Stimulated activated CD4-positive, alpha-beta T cell treated with anti-CD3 and anti-CD28 coated beads, Interleukin-2, amount 100 ng/mL, for 24 hours (primary cell): ENCODE measurements around the gene NPL.

ENCODE experiments used
- DNase-seq, 2 donors: peaks; one replicate each; pipeline ENCODE4 v3.0.0-alpha.2; 2020

Gene NPL

DNA sequence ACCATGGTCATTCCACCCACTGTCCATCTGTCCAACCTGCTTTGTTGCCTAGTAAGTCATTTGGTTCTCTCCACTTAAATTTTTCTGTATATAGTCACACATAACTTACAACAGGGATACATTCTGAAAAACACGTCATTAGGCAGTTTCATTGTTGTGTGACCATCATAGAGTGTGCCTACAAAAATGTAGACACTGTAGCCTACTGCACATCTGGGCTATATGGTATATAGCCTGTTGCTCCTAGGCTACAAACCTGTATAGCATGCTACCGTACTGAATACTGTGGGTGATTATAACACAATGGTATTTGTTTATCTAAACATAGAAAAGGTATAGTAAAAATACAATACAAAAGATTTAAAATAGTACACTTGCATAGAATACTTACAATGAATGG is 10.0 kb upstream of the NPL start:
- no peak for DNase-seq

DNA sequence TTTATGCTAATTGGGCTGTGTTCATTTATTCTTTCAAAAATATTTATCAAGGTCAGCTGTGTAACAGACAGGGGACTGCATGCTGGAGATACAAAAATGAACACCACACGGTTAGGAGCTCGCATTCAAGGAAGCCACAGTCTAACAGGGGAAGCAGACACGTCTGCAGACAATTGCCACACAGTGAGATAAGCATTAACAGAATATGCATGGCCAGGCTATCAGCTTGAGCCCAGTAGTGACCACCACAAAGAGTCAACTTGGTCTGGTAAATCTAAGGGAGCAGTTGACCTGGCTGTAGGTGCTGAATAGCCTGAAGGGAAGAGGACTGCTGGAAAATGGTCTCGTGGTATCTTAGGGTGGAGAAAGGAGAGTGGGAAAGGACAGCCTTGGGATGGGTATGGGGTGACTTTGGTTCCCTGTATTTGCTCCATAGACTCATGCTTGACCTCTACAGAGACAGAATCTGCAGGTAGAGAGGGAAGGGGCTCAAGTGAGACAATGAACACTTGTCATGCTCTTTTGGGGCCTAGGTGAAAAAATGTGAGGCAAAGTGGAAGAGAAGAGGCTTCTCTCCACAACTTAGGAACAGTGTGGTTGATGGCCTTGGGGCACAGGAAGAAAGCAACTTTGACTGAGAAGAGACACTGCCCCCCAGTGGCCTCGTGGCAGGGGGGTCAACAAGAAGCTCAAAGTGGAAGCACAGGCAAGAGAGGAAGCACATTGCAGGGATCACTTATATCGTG is 7.6 kb upstream of the NPL start:
- peak; percentile 77 to 80 for DNase-seq

DNA sequence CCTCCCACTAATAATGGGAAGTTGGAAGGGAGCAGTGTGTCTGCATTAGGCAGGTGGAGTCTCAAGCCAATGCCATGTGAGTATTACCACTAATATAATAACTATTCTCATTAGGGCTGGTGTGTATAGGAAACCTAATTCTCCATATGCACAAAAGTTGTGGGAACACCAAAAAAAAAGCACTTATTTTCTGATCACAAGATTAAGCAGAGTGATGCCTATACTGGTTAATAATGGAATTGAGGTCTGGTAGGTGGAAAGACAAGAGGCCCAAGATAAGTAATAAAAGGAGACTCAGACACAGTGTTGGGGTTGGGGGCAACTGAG is 7.0 kb upstream of the NPL start:
- DNase-seq = no peak

DNA sequence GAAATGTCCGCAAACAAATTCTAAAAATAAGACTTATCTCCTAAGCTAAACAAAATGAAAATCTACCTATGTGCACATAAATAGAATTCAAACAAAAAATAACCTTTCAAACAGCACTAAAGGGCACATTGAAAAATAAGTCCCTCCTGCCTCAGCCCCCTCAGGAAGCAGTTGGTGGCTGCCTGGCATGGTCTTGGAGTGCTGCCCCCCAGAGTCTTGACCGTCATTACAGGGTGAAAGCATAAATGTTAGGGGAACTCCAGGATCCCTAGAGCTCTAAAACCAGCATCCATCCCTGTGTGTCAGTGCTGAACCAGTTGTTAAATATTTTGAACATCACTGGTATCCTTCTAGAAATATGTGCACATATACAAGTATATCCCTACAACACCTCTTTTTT is 6.5 kb upstream of the NPL start:
- DNase-seq = no peak

DNA sequence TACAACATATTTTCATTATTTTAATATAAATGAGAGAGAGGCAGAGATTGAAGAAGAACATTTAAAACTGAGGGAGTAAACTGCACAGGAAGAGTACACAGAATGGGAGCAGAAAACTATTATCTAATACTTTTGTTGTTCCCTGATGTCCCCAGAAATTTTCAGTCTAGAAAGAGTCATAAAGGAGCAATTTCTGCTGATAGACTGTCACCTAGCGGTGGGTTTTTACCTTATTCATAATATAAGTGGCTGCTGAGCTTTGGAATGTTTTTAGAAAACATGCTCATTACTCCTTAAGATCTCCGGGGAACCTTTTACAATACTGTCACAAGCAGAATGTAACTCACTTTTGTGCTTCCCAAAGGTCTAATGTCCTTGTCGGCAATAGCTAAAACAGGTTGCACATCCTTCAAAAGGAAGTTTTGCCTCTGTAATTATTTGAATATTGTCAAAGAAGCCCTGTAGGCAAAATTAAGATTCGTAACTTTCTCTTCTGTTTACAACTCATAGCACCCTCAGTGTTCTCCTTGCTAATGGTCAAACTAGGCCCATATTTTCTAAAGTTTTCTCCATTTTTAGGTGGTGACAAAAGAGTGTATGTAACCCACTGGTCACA is 4.9 kb upstream of the NPL start:
- no peak for DNase-seq

DNA sequence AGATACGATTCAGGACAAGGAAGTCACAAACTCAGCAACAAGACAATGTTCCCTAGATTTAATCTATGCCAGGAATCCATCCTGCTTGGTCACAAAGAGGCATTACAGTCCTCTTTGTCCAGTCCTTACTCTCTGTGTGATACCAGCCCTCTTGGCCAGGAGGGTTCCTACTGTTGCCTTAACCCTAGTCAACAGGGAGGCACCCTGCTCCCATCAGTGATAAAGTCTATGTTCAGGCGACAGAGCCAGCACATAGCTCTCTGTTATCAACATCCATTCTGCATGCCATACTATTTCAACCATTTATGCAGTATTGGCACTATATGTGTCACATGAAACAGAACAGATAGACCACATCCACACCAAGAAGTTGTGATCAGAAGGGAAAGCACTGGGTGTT is 4.4 kb upstream of the NPL start:
- DNase-seq = no peak

DNA sequence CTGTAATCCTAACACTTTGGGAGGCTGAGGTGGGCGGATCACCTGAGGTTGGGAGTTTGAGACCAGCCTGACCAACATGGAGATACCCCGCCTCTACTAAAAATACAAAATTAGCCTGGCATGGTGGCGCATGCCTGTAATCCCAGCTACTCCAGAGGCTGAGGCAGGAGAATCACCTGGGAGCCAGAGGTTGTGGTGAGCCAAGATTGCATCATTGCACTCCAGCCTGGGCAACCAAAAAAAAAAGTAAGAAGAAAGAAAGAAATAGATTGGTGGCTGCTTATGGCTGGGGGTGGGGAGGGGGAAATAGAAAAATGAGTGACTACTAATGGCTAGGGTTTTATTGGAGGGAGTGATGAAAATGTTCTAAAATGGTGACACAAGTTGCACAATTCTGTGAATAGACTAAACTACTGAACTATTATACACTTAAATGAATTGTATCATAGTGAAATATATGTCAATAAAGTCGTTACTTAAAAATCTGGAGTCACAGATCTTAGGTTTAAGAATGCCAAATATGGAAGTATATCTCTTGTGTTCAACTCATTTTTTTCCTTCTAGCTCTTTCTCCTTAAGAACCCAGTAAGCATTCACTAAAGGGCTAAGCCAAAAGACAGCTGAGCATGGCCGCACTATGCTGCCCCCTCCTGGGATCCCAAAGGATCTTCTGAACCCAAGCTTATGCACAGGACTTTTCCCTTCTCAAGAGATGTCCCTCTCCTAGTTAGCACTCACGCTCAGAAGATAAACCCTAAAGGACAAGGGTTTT is 3.2 kb upstream of the NPL start:
- peak; percentile 44 to 55 for DNase-seq

DNA sequence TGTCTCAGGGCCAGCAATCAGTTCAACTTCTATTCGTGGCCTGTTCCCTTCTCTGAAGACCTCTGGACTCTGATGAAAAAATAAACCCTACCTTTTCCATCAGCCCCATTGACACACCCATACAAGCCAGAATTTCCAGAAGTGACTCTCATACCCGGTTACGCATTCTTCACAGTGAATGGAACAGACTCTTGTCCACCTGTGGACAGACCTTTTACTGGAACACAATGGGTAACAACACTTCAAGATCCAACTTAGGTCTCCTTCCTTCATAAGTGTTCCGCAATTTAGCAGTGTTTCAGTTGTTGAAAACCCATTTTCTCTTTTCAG is 2.6 kb upstream of the NPL start:
- no peak for DNase-seq

DNA sequence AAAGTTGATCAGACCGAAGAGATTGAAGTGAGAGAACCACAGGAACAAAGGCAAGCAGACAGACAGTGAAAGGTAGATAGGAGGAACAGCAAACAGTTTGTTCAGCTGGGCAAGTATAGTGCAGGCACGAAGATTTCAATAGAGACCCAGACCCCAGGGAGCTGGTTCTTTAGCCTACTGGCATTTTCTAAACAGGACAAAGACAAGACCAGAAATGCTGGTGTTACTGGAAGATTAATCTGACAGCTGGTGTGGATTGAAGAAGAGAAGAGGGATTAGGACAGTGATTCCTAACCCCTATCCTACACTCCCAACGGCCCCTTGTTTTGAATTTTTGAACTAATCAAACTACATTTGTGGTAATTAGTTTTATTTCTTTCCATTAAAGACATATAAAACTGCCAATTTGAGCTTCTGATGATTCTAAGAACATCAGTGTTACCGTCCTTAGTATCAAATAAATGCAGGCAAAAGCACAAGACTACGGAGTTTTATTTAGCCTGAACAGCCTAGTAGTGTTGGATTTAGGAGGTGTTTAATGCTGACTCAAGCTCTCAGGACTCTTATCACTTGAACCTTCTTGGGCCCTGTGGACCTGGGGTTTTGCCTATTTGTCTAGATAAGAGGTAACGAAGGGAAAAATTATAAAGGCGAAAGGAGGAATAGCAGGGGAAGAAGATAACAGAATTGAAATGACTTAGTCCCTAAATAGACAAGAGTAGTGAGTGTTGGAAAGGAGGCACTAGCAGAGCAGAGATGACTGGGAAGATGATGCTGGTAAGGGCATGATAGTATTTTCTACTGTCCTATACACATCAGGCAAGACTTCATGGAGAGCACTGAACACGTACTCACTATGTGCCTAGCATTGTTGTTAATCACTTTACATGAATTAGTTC is 2.0 kb downstream of the NPL start:
- no peak for DNase-seq

DNA sequence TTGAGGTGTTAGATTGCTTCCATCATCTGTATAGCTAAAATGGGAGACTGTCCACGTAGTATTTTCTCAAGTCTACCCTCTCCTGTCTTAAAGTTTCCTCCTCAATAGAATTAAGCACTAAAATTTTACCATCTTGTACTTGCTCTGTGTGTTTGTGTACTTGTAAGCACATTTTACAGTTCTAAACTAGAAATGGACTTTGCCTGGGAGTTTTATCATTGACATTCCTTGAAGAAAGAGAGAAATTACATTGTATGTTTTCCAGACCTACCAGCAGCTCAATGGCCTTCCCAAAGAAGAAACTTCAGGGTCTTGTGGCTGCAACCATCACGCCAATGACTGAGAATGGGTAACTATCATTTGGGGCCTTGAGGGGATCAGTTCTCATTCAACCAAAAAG is 4.5 kb downstream of the NPL start:
- no peak for DNase-seq

DNA sequence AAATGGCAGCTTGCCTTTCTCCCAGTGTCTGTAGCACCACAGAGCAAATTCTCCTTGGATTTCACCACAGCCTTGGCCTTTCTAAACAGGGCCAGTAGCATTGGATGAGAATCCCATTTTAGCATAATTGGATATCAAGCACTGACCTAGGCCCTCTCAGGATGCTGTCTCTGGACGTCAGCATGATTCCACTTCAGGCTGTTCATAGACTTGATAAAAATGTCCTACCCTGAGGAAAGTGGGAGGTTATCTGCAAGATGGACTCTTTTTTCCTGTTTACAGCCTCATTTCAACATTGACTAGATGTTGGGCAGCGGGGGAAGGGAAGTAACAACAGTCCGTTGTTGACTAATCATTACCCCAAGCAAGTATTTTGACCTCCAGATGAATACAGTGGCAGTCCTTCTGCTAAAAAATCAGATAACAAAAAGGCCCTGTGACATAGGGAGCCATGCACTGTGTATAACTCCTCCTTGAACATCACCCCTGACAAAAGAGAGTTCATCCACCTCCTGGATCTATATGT is 5.2 kb downstream of the NPL start:
- DNase-seq = no peak

DNA sequence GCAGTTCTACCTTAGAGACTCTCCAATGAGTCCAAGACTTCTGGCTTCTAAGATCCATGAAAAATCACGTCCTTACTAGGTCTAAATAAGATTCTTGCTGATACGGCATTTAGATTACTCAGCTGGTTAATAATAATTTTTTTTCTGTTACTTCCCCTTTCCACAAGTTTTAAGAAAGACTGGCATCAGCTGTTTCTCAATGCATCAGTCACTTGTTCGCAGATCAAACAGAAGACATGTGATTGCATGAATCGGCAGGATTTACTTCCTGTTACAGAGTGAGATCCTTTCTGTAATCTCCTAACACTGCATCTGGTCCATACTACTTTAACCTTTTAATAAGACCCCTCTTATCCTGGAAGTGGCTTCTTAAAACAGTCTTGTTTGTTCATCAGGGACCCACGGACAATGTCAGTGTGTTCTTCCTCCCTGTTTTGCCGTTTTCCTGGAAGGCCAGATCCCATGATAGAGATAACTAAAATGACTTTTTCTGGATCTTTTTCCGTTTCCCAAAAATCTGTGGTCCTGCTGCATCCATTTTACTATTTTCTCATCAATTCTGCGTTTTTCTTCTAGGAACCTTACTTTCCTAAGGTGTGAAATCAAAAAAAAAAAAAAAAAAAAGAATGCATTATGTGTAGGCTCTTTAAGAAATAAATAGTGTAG is 6.1 kb downstream of the NPL start:
- DNase-seq = no peak

DNA sequence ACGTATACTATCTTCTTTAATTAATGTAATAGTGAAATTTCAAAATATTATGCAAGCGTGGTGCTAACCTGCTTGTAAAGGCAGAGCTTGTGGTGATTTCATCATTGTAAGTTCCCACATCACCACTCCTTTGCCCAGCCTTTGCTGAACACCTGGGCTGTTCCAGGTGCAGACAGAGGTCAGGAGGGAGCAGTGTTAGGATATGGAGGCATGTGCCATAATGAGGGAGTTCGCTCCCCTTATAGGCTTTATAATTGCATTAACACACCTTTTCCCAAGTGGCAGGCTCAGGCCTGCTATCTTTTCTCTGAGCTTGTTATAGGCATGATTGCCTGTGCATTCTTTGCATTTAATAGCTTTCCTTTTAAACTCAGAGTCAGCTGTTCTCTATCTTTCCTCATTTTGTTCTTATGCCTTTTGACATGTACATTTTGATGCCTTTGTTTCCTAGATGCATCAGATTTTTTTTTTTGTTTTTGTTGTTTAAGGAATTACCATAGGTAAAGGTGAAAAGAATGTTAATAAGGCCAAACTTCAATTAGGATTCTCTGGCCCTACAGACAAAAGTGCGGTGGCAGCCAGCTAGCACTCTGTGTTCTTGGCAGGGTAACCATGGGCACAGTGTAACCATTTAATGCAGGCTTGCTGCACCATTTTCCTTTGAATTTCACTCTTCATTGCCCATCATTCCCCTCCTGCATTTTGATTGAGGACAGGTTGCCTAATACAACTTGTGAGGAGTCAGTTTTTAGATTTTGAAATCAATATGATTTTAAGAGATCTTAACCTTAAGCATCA is 12.6 kb downstream of the NPL start:
- DNase-seq = no peak

DNA sequence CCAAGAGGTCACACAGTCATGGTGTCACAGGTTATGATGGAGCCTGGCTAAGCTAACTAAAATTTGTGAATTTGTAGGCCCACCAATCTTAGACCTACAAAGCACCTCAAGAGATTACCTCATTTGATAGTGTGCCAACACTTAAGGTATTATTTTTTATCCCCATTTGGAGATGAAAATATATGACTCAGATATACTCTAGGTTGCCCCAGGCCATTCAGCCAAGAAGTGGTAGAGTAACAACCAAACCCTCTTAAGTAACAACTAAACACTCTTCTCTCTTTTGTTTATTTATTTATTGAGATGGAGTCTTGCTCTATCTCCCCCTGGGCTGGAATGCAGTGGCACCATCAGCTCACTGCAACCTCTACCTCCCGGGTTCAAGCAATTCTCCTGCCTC is 14.3 kb downstream of the NPL start:
- DNase-seq = no peak

DNA sequence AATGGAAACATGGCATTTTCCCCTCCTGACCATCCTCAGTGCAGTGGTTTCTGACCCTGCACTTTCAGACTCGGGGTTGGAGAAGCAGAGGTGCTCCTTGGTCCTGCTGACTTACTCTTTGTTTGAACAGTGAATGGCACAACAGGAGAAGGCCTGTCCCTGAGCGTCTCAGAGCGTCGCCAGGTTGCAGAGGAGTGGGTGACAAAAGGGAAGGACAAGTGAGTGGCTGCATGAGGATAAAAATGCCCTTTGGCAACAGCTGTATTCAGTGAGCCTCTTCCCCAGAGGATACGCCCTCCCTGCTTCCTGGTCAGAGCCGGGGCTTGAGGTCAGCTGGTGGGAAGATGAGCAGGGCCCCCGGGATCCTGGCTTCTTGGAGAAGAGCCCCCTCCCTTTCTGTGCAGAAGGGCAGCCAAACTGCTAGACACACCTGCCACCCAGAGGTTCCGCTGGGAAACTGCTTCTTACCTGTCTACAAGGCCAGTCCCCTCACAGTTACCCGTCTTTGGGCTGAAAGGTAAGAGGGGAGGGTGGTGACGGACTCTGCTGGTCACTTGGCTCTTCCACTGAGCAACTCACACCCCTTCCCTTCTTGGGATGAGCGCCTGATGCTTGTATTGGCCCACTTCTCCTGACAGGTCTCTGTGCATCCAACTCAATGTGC is 16.6 kb downstream of the NPL start:
- no peak for DNase-seq

DNA sequence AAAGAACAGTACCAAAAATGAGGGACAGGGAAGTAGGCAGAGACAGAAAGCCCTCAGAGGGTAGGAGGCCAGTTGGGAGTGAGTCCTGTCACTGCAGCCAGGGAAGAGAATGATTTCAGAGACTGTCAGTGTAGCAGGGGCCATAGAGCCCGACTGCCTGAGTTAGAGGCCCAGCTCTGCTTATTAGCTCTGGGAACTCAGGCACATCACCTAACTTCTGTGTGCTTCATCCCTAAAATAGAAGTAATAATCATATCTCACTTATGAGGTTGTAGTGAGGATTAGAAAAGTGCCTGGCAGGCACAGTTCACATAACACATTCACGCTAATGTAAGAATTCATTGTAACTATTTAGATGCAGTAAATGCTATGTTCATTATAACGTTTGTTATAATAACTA is 18.3 kb downstream of the NPL start:
- DNase-seq = no peak

DNA sequence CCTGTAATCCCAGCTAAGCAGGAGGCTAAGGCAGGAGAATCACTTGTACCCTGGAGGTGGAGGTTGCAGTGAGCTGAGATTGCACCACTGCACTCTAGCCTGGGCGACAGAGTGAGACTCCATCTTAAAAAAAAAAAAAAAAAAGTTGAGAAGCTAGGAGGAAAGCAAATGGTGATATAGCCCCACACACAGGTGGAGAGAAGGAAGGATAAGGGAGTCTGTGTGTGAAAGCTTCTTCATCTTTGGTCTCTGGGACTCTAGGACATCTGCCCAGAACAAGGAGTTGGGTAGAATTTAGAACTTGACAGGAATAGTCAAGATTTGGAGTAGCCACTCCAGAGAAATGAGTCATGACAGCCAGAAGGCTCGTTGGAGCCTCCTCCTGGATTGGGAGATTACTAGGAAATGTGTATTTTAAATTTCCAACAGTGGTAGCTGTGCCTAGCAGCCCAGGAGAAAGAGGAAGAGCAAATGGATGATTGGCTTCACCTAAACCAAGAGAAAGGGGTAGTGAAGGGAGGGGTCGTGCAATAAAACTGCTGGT is 19.9 kb downstream of the NPL start:
- no peak for DNase-seq

DNA sequence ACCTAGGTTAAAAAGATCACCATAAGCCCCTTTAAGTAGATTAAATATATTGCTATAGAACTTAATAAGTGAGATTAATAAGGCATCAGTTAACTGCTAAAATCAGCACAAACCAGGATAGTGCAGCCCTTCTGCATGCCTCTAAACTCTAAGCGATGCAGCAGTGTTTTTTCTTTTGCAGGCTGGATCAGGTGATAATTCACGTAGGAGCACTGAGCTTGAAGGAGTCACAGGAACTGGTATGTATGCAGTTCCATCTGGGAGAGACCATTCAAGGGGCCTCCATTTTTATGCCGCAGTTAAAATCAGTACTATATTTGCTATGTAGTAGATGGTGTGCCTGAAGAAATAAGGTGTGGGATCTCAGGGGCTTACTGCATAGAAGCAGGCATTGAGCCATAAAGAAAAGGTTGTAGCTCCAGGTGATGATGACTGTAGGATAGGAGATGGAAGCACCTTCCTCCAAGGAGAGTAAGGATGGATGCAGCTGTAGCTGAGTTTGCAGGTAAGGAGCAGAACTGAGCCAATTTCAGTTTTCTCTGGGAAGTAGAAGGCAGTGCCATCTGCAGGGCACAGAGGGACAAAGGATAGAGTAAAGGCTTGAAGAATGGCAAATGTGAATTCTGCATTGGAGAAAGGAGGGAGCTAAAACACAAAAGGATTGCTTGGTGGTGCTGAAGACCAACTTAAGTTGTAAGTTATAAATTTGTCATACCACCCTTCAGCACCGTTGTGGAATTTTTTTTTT is 22.6 kb downstream of the NPL start:
- DNase-seq = no peak

DNA sequence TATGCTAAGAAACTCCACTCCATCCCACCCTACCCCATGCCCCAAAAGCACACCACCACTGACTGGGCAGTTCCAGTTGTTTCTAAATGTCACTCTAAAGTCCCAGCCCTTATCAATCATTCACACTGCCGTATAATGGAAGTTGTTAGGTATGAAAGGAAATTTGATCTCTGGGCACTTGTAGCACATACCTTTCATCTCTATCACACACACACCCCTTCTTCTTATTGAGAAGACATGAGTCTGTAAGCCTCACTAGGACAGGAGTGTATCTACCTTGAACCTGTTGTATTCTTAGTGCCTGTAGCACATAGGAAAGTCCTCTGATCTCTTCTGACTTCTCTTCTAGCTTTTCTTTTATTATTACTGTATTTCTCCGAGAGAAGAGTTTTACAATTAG is 27.3 kb downstream of the NPL start:
- no peak for DNase-seq

DNA sequence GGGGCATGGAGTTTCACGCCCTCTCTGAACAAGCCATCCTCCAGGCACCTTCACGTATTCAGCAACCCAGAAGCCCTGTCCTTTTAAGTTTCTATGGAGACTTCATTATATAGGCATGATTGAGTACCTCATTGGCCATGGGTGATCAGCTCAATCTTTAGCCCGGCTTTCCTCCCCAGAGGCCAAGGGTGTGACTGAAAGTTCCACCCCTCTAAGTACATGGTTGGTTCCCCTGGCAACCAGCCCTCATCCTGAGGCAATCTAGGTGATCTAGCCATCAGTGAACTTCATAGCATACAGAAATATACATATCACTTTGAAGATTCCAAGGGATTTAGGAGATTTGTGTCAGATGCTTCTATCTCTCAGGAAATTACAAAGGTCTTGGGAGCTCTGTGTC is 28.2 kb downstream of the NPL start:
- DNase-seq = no peak
